GM21723 (cell line): ENCODE results near the gene KLK1.

Experiments
- ATAC-seq: cut with Tn5 transposase; IDR thresholded peaks from one replicate; pipeline ENCODE4 v1.9.1; 2021; ENCODE audit warnings: mild to moderate bottlenecking, moderate library complexity; ENCODE audit not compliant: unreplicated experiment

Gene KLK1

GRCh38 chr19:50823389-50824042 lies at the start of gene KLK1:
TSS of gene KLK1 (minus strand) at chr19:50823787. CDS start at chr19:50823748, 39 bp downstream.
- no peak for ATAC-seq

- no peak for ATAC-seq
Measured at GRCh38 chr19:50873056-50873455, 49.5 kb upstream of the KLK1 start, which contains the start of gene KLK2. TSS of gene KLK2 (plus strand) at chr19:50873439. CDS start at chr19:50873474, 35 bp downstream.

DNA sequence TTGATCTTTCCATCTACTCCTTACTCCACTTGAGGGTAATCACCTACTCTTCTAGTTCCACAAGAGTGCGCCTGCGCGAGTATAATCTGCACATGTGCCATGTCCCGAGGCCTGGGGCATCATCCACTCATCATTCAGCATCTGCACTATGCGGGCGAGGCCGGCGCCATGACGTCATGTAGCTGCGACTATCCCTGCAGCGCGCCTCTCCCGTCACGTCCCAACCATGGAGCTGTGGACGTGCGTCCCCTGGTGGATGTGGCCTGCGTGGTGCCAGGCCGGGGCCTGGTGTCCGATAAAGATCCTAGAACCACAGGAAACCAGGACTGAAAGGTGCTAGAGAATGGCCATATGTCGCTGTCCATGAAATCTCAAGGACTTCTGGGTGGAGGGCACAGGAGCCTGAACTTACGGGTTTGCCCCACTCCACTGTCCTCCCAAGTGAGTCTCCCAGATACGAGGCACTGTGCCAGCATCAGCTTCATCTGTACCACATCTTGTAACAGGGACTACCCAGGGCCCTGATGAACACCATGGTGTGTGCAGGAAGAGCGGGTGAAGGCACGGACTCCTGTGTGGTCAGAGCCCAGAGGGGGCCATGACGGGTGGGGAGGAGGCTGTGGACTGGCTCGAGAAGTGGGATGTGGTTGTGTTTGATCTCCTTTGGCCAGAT lies 47.0 kb upstream of the KLK1 start:
- ATAC-seq: no peak

DNA sequence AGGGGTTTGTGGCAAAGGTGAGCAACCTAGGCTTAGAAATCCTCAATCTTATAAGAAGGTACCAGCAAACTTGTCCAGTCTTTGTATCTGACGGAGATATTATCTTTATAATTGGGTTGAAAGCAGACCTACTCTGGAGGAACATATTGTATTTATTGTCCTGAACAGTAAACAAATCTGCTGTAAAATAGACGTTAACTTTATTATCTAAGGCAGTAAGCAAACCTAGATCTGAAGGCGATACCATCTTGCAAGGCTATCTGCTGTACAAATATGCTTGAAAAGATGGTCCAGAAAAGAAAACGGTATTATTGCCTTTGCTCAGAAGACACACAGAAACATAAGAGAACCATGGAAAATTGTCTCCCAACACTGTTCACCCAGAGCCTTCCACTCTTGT lies 45.9 kb upstream of the KLK1 start:
- ATAC-seq: no peak

DNA sequence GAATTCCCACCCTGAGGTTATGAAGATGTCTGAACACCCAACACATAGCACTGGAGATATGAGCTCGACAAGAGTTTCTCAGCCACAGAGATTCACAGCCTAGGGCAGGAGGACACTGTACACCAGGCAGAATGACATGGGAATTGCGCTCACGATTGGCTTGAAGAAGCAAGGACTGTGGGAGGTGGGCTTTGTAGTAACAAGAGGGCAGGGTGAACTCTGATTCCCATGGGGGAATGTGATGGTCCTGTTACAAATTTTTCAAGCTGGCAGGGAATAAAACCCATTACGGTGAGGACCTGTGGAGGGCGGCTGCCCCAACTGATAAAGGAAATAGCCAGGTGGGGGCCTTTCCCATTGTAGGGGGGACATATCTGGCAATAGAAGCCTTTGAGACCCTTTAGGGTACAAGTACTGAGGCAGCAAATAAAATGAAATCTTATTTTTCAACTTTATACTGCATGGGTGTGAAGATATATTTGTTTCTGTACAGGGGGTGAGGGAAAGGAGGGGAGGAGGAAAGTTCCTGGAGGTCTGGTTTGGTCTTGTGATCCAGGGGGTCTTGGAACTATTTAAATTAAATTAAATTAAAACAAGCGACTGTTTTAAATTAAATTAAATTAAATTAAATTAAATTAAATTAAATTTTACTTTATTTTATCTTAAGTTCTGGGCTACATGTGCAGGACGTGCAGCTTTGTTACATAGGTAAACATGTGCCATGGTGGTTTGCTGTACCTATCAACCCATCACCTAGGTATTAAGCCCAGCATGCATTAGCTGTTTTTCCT lies 38.1 kb upstream of the KLK1 start:
- no peak for ATAC-seq

GRCh38 chr19:50861010-50861409 lies 37.4 kb upstream of the KLK1 start:
- no peak for ATAC-seq

GRCh38 chr19:50859849-50860248 lies 36.3 kb upstream of the KLK1 start:
- no peak for ATAC-seq

DNA sequence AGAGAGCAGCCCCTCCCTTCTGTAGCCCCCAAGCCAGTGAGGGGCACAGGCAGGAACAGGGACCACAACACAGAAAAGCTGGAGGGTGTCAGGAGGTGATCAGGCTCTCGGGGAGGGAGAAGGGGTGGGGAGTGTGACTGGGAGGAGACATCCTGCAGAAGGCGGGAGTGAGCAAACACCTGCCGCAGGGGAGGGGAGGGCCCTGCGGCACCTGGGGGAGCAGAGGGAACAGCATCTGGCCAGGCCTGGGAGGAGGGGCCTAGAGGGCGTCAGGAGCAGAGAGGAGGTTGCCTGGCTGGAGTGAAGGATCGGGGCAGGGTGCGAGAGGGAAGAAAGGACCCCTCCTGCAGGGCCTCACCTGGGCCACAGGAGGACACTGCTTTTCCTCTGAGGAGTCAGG lies 35.3 kb upstream of the KLK1 start:
- ATAC-seq: no peak

GRCh38 chr19:50857366-50857765 lies 33.8 kb upstream of the KLK1 start:
- no peak for ATAC-seq

DNA sequence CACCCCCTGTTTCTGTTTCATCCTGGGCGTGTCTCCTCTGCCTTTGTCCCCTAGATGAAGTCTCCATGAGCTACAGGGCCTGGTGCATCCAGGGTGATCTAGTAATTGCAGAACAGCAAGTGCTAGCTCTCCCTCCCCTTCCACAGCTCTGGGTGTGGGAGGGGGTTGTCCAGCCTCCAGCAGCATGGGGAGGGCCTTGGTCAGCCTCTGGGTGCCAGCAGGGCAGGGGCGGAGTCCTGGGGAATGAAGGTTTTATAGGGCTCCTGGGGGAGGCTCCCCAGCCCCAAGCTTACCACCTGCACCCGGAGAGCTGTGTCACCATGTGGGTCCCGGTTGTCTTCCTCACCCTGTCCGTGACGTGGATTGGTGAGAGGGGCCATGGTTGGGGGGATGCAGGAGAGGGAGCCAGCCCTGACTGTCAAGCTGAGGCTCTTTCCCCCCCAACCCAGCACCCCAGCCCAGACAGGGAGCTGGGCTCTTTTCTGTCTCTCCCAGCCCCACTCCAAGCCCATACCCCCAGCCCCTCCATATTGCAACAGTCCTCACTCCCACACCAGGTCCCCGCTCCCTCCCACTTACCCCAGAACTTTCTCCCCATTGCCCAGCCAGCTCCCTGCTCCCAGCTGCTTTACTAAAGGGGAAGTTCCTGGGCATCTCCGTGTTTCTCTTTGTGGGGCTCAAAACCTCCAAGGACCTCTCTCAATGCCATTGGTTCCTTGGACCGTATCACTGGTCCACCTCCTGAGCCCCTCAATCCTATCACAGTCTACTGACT lies 31.2 kb upstream of the KLK1 start, which contains the start of gene KLK3:
TSS of gene KLK3 (plus strand) at position 280 of the 775 bp plus-strand sequence. CDS start at position 321, 41 bp downstream.
- no peak for ATAC-seq

GRCh38 chr19:50851620-50852019 lies 28.0 kb upstream of the KLK1 start:
- no peak for ATAC-seq

DNA sequence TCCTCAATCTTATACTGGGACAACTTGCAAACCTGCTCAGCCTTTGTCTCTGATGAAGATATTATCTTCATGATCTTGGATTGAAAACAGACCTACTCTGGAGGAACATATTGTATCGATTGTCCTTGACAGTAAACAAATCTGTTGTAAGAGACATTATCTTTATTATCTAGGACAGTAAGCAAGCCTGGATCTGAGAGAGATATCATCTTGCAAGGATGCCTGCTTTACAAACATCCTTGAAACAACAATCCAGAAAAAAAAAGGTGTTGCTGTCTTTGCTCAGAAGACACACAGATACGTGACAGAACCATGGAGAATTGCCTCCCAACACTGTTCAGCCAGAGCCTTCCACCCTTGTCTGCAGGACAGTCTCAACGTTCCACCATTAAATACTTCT lies 27.2 kb upstream of the KLK1 start:
- no peak for ATAC-seq

- no peak for ATAC-seq
Measured at GRCh38 chr19:50844296-50844935, 20.8 kb upstream of the KLK1 start.

- no peak for ATAC-seq
Measured at GRCh38 chr19:50843701-50844221, 20.2 kb upstream of the KLK1 start.

- ATAC-seq: no peak
Measured at GRCh38 chr19:50843205-50843604, 19.6 kb upstream of the KLK1 start.

DNA sequence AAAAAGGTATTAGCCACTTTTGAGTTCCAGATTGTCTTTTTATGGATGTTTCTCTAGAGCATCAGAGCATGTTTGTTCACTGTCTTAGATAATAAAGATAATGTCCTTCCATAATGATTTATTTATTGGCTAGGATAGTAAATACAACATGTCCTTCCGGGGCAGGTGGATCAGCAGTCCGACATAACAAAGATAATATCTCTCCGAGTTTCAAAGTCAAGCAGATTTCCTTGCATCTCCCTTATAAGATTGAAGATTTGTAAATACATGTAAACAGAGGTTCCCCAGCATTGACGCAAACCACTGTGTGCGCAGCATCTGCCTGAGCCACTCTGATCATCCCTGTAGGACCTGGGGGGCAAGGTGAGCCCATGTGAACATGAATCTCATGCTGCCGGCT lies 18.5 kb upstream of the KLK1 start:
- no peak for ATAC-seq

GRCh38 chr19:50839712-50840655 lies 16.4 kb upstream of the KLK1 start:
- ATAC-seq: no peak

GRCh38 chr19:50838239-50838638 lies 14.7 kb upstream of the KLK1 start:
- no peak for ATAC-seq

GRCh38 chr19:50837300-50837699 lies 13.7 kb upstream of the KLK1 start:
- ATAC-seq: no peak
